CD4-positive, alpha-beta T cell (primary cell): ENCODE results near the gene ZNF304. TPM values are rescaled to one million over a fixed set of nuclear protein-coding genes. Genes with fewer than 3 reads are reported as not detected.

Source experiments
- ATAC-seq: fragments of 200-7000 bp; cut with Tn5 transposase; one replicate; pipeline ENCODE4 v1.10.0; 2022; ENCODE audit warnings: mild to moderate bottlenecking; ENCODE audit not compliant: poor library complexity
- CTCF ChIA-PET: fragments of 350-600 bp; sonication (Branson Sonifier 250); formaldehyde crosslinking; loops from one replicate; lab custom pipeline; 2021; ENCODE audit warnings: antibody characterized with exemption, inconsistent platforms; lab: Charles Lee
- POLR2A ChIA-PET: fragments of 350-600 bp; sonication (Branson Sonifier 250); formaldehyde crosslinking; loops from one replicate; lab custom pipeline; 2021; ENCODE audit warnings: antibody characterized with exemption, inconsistent platforms; lab: Charles Lee
- DNase-seq, 14 experiments: peaks; one replicate each; pipeline ENCODE4 v3.0.0-alpha.2; 2013 to 2020; ENCODE audit warnings: mixed read lengths in 2 of 14
- H3K27ac ChIP-seq, 2 donors: one replicate each; pipeline versions ENCODE4 v1.5.1 to v1.7.0; 2013; ENCODE audit warnings: low read length in 2 of 2, low read depth in 1 of 2, mild to moderate bottlenecking in 1 of 2
- H3K27me3 ChIP-seq, 2 experiments: 1 replicate in 1 of 2; 2 replicates in 1 of 2; pipeline versions ENCODE4 v1.6.1 to v1.7.0; 2013; ENCODE audit warnings: low read length in 2 of 2, control low read depth in 1 of 2, mild to moderate bottlenecking in 1 of 2, moderate library complexity in 1 of 2; ENCODE audit not compliant: insufficient read depth in 2 of 2, control insufficient read depth in 1 of 2
- H3K36me3 ChIP-seq: one replicate; pipeline ENCODE4 v1.6.1; 2013; ENCODE audit warnings: low read length, control low read depth; ENCODE audit not compliant: insufficient read depth
- H3K4me1 ChIP-seq: one replicate; pipeline ENCODE4 v1.6.1; 2013; ENCODE audit warnings: low read length, control low read depth; ENCODE audit not compliant: insufficient read depth
- H3K4me3 ChIP-seq: one replicate; pipeline ENCODE4 v1.5.1; 2013; ENCODE audit warnings: mild to moderate bottlenecking, low read length, moderate library complexity
- H3K9me3 ChIP-seq, 2 experiments: 1 replicate in 1 of 2; 2 replicates in 1 of 2; pipeline versions ENCODE4 v1.6.1 to v1.7.0; 2013; ENCODE audit warnings: low read length in 2 of 2, mild to moderate bottlenecking in 2 of 2, control low read depth in 1 of 2, moderate library complexity in 1 of 2; ENCODE audit not compliant: control insufficient read depth in 1 of 2, insufficient read depth in 1 of 2
- H3K27ac Mint-ChIP-seq: one replicate; pipeline ENCODE4 v1.8.0; 2020; ENCODE audit warnings: mixed read lengths
- H3K27me3 Mint-ChIP-seq: one replicate; pipeline ENCODE4 v1.8.0; 2021; ENCODE audit warnings: mixed read lengths
- H3K36me3 Mint-ChIP-seq: one replicate; pipeline ENCODE4 v1.8.0; 2021; ENCODE audit warnings: low read depth, mixed read lengths
- H3K4me1 Mint-ChIP-seq: one replicate; pipeline ENCODE4 v1.8.0; 2021; ENCODE audit warnings: low read depth, mixed read lengths
- H3K4me3 Mint-ChIP-seq: one replicate; pipeline ENCODE4 v1.8.0; 2020; ENCODE audit warnings: mild to moderate bottlenecking, mixed read lengths
- H3K9me3 Mint-ChIP-seq: one replicate; pipeline ENCODE4 v1.8.0; 2020; ENCODE audit warnings: mixed read lengths
- intact Hi-C, 2 experiments: fragments of 100-400 bp; cut with DNase I in 1 of 2; cut with micrococcal nuclease in 1 of 2; formaldehyde crosslinking; loops; one replicate each; pipeline versions ENCODE4 v1.15.1 to v1.9.0; 2023 to 2025; cut with DNase I, micrococcal nuclease
- total RNA-seq, 174 experiments: library from RNA in 2 of 174; stranded (reverse) in 2 of 174; gene quantifications; one replicate each; pipeline ENCODE4 v1.2.3 and lab custom pipeline; 2021 to 2026
- TF ChIP-seq, protein P1 (sequence below): fragments of 200-600 bp; IDR thresholded peaks from one replicate; pipeline ENCODE4 v1.8.0; 2022; ENCODE audit warnings: antibody characterized with exemption, mild to moderate bottlenecking

ZNF304 gene
- total RNA-seq, 2 experiments from 2014 or later = 4.9 to 5.4 TPM

DNA sequence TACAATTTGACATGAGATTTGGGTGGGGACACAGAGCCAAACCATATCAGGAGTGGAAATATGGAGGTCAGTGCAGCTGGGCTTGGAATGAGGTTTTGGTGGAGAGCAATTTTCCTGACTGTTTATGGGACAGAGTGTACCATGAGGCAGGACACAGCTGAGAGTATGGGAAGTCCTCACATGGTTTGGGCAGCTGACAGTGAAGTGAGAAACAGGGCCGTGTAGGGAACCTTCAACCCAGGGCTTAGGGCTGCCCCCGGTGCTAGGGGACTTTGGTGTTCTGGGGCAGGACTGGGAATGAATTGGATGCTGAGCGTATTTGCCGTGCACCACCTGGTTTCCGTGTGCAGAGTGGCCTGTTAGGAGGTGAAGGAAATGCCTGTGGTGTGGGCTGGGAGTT lies 44.6 kb downstream of the ZNF304 start:
- intact Hi-C loops = no loop called here
- ATAC-seq (no peak), DNase-seq (no peak)
- Histone ChIP-seq H3K27ac (no peak overlapping the region), H3K4me1 (peaks cover 2% of the 10 kb centered on the region), H3K36me3 (peaks cover 64% of the 10 kb centered on the region), H3K27me3 (no peaks in the 10 kb centered on the region), H3K4me3 (no peak overlapping the region), H3K9me3 (peaks cover 37 to 51% of the 10 kb centered on the region in 2 experiments)
- Mint-ChIP-seq H3K27ac (no peak overlapping the region), H3K27me3 (no peaks in the 10 kb centered on the region), H3K4me3 (no peak overlapping the region), H3K4me1 (peaks cover 15% of the 10 kb centered on the region), H3K9me3 (peaks cover 33% of the 10 kb centered on the region), H3K36me3 (peaks cover 100% of the 10 kb centered on the region)
- ChIA-PET POLR2A (no interaction called here), CTCF (no interaction called here)
- TF ChIP-seq, protein P1, sequence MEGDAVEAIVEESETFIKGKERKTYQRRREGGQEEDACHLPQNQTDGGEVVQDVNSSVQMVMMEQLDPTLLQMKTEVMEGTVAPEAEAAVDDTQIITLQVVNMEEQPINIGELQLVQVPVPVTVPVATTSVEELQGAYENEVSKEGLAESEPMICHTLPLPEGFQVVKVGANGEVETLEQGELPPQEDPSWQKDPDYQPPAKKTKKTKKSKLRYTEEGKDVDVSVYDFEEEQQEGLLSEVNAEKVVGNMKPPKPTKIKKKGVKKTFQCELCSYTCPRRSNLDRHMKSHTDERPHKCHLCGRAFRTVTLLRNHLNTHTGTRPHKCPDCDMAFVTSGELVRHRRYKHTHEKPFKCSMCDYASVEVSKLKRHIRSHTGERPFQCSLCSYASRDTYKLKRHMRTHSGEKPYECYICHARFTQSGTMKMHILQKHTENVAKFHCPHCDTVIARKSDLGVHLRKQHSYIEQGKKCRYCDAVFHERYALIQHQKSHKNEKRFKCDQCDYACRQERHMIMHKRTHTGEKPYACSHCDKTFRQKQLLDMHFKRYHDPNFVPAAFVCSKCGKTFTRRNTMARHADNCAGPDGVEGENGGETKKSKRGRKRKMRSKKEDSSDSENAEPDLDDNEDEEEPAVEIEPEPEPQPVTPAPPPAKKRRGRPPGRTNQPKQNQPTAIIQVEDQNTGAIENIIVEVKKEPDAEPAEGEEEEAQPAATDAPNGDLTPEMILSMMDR = no peak

DNA sequence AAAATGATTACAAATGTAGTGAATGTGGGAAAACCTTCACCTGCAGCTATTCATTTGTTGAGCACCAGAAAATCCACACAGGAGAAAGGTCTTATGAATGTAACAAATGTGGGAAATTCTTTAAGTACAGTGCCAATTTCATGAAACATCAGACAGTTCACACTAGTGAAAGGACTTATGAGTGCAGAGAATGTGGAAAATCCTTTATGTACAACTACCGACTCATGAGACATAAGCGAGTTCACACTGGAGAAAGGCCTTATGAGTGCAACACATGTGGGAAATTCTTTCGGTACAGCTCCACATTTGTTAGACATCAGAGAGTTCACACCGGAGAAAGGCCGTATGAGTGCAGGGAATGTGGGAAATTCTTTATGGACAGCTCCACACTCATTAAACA lies 47.8 kb downstream of the ZNF304 start:
- Mint-ChIP-seq H3K9me3 (peaks cover 33% of the 10 kb centered on the region), H3K4me1 (no peaks in the 10 kb centered on the region), H3K27me3 (no peaks in the 10 kb centered on the region), H3K27ac (no peak overlapping the region), H3K36me3 (peaks cover 91% of the 10 kb centered on the region), H3K4me3 (no peak overlapping the region)
- CTCF ChIA-PET = no interaction called here
- H3K27me3 ChIP-seq = no peaks in the 10 kb centered on the region
- no peak overlapping the region for H3K4me3 ChIP-seq
- ATAC-seq (no peak), DNase-seq (no peak)
- TF ChIP-seq, protein P1 = no peak
- POLR2A ChIA-PET = no interaction called here
- H3K36me3 ChIP-seq = peaks cover 53% of the 10 kb centered on the region
- H3K9me3 ChIP-seq = peaks cover 39 to 61% of the 10 kb centered on the region in 2 experiments
- no peak overlapping the region for H3K27ac ChIP-seq
- no peaks in the 10 kb centered on the region for H3K4me1 ChIP-seq
- intact Hi-C loops = no loop called here

DNA sequence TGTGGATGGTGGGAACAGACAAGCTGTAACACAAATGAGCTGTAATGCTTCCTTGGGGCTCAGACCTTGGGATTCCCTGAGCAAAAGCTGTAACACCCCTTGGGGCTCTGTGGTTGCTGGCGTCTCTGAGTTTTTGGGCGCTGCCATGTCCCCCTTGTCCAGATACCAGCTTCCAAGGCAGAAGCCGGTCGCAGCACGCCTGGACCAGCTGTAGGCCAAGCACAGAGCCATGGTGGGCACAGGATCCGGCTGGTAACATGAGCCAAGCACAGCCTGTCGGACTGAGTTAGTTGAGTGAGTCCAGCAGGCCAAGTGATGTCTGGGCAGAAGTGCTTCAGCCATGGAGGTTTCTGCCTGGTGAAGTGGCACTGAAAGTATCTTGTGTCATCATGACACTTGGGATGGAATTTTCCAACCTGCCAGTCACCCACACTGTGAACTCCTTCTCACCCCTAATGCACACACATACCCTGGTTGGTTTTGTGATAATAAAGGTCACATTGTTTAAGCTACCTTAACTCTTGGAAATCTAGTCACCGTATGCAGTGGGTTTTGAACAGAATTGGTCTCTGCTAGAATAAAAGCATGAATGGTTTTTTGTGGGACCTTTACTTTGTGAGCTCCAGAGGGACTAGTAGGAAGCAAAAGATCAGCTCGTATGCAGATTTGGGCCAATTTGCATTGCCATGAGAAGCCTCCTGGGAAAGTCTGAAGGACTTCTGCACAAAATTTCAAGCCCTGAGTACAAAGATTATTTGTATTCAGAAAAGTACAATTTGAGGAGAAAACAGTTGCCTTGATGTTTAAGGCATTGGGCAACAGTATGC lies 52.9 kb downstream of the ZNF304 start:
- no peak overlapping the region for H3K27ac Mint-ChIP-seq
- no peak overlapping the region for H3K4me3 Mint-ChIP-seq
- no peak for ATAC-seq

More for the DNA sequence above, 52.9 kb downstream of the ZNF304 start:
- Histone ChIP-seq H3K4me3 (no peak overlapping the region), H3K9me3 (peaks cover 13 to 24% of the 10 kb centered on the region in 2 experiments), H3K4me1 (peaks cover 3% of the 10 kb centered on the region), H3K36me3 (peaks cover 9% of the 10 kb centered on the region), H3K27me3 (no peaks in the 10 kb centered on the region), H3K27ac (no peak overlapping the region)
- POLR2A ChIA-PET = no interaction called here
- Mint-ChIP-seq H3K36me3 (peaks cover 40% of the 10 kb centered on the region), H3K9me3 (peaks cover 6% of the 10 kb centered on the region), H3K27me3 (no peaks in the 10 kb centered on the region), H3K4me1 (peaks cover 7% of the 10 kb centered on the region)
- DNase-seq = no peak
- CTCF ChIA-PET = interaction anchor here (0.7 kb wide), 1 partner anchor 360 kb away, joined by 3 read pairs; no protein-coding TSS in a partner anchor
- TF ChIP-seq, protein P1 = no peak
- intact Hi-C loops = no loop called here
